ENCODE data around the gene CADM1. TPM values are rescaled to one million over a fixed set of nuclear protein-coding genes. Genes with fewer than 3 reads are reported as not detected.
A peak's percentile ranks its signal among the peaks of the same experiment; 100 is the strongest.

The CADM1 gene
- total RNA-seq, 1 donor from 2014 or later = 27.2 TPM

DNA sequence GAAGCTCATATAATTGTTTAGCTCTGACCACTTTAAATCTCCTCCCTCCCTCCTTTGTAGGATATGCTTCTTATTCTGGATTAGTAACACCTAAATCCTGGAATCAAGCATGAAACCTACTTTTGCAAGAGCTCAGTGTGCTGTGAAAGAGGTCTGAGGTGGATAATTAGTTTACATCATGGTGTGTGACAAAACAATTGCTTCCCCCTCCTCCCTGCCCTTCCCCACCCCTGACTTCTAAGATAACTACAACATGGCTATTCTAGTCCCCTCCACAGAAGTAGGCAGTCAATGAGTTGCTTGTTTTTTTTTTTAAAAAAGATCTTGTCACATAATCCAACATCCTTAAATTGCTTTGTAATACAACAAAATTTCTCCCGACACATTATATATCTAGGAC is 314.0 kb downstream of the CADM1 start:
- ATAC-seq (no peak), DNase-seq (ENCODE audit: low spot score) (no peak)

DNA sequence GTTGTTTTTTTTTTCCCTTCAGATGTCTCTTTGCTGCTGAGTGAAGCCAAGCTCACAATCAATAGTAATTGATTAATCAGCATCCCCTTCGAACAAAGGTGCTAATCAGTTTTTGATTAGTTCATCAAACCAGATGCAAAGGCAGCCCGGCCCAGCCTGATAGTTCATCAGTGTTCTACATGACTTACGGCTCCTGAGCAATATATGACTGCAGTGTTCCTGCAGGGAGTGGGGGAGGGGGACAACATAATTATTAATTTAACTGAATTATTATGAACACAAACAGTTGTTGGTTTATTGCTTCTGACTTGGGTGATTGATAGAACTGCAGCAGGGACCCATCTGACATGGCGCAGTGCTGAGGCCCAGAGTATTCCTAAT is 315.3 kb downstream of the CADM1 start:
- ATAC-seq (no peak), DNase-seq (ENCODE audit: low spot score) (no peak)

DNA sequence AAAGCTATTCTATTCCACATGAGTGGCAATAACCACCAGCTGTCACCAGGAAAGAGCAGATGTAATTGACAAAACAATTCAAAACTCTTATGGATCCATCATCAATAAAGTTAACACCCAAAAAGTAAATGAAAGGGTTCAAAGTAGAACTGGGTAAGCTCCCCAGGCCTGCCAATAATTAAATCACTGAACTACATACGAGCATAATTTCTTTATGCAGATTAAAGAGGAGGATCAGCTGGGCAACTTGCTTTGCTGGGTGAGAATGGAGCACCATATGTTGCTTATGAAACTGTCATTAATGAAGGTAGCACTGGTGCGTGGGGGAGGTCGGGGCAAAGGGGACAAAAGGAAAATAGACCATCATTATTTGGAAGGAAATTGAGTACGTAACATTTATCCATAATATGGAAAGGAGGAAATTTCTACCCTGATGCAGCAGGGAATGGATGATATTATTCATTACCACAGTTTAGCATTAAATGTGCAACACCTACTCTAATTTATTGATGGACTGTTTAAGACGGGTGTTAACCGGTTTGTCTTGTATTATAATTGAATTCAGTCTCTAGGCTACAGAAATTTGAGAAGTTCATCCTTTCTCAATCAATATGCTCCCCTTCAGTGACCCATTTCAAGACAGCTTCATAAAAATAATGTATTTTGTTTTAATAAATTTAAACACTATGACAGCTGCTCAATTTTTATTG is 315.9 kb downstream of the CADM1 start:
- ATAC-seq (no peak), DNase-seq (ENCODE audit: low spot score) (no peak)

DNA sequence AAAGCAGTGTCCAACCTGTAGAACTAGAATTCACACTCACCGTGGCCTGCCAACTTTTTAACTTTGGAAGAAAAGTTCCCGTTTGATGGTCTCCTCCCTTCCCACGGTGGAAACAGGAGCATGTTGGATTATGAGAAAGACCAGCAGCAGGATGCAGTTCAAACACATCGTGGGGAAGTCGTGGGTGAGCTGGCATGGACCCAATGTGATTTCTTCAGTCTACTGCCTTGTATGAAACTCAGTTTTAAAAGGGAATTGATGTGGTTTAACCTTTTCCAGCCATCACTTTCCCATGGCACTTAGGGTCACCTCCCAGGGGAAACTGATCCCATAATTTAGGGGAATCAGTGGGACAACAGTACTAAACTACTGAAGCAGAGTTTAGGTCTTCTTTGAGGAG is 318.3 kb downstream of the CADM1 start:
- DNase-seq (ENCODE audit: low spot score) (no peak), ATAC-seq (no peak)

DNA sequence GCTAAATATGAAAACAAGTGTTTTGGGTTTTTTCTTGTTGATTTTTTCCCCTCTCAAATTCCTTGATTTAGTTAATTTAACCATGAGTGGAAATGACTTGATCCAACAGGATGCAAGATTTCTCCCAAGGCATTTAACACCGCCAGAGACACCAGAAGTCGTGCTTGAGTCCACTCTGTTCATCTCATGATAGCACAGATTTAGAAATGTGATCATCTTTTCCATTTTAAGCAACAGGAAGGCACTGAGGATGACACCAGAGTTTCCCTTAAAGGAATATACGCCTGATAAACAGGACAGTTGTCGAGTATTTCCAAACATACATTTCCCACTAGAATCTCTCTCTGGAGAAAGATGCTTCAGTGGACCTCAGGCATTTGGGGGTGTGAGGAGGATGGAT is 318.7 kb downstream of the CADM1 start:
- ATAC-seq (no peak), DNase-seq (ENCODE audit: low spot score) (no peak)

DNA sequence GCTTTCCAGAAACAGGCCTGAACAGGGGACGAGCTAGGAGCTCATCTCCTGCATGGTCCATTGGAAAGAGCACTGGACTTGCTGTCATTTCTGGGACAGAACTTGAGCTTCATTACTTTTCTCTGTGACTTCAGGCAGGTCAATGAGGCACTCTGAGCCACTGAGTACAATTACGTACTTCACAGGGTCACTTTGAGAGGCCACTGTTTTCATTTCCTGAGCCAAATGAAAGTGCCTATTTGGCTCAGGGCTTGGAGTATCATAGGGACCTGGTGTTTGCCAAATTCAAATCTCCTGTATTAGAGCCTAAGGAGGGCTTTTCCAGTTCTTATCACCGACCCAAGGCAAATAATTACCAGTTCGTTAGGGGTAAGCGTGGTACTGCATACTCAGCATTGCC is 319.3 kb downstream of the CADM1 start:
- ATAC-seq (no peak), DNase-seq (ENCODE audit: low spot score) (no peak)

DNA sequence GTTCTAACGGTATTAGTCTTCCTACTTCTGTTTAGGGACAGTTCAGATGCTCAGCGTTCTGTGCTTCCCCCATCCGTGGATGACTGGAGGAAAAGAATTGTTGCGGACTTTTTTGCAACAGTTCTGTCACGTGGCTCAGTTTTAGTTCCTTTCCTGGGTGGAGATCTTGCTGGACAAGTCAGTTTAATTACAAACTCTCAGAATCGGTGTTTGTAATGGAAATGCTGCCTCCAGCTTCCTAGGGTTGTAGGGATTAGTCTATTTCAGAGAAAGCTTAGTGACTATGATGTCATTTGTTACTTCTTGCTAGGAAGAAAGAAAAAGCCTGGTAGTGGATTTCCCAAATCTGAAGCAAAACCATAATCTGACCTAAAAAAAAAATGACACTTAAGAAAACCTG is 320.4 kb downstream of the CADM1 start:
- no peak for DNase-seq (ENCODE audit: low spot score)

DNA sequence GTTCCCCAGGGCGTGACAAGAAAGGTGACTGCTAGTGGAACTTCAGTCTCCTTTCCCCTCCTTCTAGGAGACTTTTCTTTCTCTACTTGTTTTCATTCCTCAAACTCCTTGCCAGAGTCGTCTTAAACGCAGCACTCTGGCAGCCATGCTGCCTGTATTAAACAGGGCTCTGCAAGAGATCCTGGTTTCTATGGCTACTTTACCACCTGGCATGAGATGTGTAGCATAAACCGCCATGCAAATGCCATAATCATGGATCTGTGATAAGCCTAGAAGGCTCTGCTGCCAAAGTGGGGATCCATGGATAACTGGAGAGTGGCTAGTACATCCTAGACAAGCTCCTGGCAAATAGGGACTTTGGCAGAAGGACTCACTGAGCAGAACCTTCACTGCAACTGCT is 321.1 kb downstream of the CADM1 start:
- no peak for ATAC-seq
- DNase-seq (ENCODE audit: low spot score) = no peak

More for the DNA sequence above, 320.4 kb downstream of the CADM1 start:
- ATAC-seq = no peak

DNA sequence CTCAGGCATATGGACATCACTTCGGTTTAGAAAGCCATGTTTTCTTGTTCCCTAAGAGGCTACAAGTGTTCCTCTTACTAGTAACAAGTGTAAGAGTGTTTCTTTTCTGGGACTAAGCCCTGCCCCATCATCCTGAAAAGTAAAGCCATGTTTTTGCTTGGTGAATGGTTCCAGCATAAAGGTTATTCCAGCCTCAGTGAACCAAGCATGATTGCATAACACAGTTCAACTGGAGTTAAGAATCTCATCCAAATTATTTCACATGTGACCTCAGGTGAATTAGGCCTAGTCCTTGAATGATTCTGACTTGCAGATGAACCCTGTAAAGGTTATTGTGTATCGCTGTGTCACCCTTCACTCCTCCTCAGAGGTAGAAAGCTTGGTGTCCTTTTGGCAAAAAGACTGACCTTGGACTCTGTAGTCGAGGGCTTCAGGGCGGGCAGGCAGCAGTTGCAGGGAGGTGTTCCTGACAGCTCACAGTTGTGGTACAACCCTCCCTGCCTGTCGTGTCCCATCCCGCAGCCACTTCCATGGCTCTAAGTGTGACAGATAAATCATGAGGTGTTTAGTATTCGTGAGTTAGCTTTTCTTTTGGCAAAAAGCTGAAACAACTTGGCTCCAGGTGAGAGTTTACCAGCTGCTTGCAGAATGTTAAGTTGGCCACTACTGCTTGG is 321.8 kb downstream of the CADM1 start:
- ATAC-seq = peak; percentile 73
- no peak for DNase-seq (ENCODE audit: low spot score)

DNA sequence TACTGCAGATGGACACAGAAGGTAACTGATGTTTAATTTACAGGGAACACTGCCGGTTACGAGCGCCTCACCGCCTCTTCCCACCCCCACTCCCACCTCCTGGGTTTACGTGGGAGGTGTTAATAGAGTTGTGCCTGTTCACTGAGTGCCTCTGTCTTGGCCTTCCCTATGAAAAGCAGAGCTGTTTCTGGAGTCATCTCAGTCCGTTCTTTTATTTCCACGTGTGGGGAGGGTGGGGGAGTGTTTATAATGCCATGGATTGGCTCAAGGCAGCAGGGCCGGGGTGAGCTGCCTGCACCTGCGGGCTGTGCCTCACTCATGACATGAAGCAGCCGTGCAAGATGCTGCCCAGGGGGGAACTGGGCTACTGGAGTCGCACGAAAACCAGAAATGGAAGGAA is 322.7 kb downstream of the CADM1 start:
- ATAC-seq (no peak), DNase-seq (ENCODE audit: low spot score) (no peak)

DNA sequence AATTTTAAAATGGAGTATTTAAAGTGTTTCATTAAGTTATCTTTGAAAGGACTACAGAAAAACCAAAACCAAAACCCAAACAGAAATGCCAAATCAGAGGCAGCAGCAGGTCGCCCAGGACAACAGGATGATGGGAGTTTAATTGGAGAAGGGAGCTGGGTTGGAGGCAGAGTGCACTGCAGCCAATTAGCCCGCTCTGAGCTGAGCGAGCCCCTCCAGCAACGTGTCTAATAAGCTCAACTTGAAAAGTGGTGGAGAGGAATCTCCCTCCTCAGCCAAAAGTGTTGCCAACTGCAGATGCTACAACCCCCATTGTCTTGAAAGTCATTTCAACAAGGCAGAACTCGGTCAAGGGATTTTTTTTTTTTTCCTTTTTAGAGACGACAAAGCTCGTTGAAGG is 323.9 kb downstream of the CADM1 start:
- ATAC-seq (no peak), DNase-seq (ENCODE audit: low spot score) (no peak)

DNA sequence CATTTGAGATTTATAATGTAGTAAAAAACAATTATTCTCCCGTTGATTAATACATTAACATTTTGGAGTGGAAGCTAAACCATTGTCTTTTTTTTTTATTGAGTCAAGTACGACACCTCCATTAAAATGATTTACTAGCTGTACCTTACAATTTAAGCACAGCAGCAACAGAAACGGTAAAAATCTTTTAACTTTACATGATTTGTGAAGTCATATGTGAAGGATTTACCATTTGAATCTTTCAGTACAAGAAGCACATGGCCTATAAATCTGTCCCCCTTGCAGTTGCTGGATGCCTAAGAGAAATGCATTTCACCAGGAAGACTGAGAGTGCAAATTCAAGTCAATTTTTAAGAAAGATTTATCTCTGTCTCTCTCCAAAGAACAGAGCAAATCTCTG is 324.6 kb downstream of the CADM1 start:
- ATAC-seq = no peak
- no peak for DNase-seq (ENCODE audit: low spot score)

DNA sequence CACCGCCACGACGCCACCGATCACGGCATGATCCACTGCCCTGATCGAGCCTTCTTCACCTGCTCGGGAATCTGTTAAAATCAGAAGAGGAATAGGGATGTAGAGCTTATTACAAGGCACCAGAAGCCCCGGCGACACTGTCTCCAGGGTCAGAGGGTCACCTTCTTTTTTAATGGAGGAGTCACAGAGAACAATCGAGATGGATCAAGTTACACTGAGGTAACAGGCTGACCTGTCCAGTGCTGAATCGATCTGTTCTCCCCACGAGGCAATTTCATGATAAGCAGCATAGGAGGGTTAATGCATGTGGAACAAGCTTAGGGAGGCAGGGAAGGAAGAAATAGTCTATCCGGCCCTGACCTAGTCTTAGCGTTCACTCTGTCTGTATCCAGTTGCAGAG is 325.5 kb downstream of the CADM1 start:
- no peak for DNase-seq (ENCODE audit: low spot score)

DNA sequence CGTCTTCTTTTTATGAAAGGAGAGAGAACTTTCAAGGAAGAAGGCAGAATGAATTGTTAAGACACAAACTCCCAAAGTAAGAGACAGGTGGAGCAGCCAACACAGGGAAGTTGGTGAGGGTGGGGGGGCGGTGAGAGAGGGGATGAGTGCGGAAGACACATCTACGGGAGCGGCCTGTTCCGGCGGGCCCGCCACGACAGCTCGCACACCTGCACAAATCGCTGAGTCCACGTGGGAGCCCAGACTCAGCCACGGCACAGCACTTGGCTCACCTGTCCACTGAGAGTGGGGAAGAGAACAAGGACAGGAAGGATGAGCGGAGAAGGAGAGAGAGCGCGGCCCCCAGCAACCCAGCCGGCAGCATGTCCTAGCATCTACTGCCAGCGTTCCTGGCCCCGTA is 331.1 kb downstream of the CADM1 start:
- ATAC-seq (no peak), DNase-seq (ENCODE audit: low spot score) (no peak)

More for the DNA sequence above, 325.5 kb downstream of the CADM1 start:
- ATAC-seq = no peak

DNA sequence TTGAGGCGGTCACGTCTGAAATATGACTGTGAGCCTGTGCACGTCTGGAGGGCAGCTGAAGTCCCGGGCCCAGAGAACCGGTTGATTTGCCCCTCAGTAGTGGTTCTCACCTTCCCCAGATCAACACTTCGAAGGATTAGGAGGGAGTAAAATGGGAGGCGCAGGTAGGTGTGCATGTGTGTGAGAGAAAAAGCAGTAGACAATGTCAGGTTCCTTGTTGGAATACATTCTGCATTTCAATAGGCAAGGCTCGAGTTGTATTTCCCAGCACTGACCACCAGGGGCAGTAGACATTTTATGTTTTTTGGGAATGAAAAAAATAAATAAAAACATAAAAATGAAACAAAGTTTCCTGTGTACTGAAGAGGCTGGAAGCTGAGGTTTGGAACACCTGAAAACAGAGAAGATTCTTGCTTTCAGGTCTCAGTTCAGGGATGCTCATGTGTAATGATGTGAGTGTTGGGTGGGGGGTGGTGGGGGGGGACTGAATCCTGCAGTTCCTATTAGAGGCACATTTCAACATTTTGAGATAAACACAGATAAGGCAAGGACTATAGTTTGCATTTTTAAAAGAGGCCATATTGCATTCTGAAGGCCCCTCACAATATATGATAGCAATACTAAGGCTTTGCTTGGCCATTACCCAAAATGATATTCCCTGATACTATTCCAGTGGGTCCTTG is 333.9 kb downstream of the CADM1 start:
- ATAC-seq (peak; percentile 63), DNase-seq (ENCODE audit: low spot score) (no peak)

DNA sequence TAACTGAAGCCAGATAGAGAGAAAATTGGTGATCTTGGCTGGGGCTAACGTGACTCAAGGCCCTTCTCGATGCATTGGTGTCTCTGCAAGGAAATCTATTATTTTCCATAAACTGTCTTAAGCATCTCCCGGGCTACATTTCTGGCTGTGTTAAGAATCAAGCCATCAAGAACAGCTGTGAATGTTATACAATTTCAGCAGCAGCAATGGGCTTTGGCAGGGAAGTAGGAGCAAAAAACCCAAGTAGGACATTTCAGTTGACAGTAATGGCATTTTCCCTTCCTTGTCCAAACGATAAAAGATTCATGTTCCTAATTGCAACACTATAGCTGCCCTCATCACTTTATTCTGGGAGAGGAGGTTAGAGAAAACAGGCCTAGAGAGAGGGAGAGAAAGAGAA is 335.0 kb downstream of the CADM1 start:
- ATAC-seq = no peak
- no peak for DNase-seq (ENCODE audit: low spot score)

DNA sequence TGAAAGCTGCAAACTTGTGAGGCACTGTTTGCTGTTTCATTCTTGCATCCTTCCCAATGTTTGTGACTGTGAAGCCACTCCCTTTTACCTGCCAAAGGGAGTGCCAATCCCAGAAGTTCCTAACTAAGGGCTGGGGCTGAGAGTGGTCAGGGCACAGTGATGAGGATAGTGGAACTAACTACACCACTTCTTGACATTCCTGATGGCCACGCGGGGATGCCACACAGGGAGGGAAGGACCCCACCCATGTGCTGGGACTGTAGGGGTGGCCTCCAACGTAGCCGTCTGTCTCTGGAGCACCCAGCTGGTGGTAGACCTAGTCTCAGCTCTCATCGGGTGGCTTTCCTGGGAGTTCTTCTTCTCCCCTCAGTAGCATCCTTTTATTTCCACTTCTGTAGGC is 335.5 kb downstream of the CADM1 start:
- ATAC-seq (no peak), DNase-seq (ENCODE audit: low spot score) (no peak)

DNA sequence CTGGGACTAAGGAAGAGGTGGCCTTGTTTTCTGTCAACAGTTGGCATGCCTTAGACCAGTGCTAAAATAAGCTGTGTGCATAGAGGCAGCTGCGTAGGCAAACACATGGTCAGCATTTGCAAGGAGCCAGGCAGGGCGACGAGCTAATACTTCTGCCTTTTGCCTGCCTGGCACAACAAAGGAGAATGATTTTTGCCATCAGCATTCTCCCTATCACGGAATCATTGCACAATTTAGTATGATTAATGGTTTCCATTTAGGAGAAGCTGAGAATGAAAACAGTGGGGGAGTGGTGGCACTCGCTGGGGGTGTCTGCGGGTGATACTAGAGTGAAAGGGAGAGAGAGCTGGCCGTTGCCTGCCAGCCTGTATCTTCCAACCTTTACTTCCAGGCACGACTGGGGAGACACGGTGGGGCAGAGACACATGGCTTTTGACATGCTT is 336.0 kb downstream of the CADM1 start:
- no peak for ATAC-seq
- DNase-seq (ENCODE audit: low spot score) = no peak

DNA sequence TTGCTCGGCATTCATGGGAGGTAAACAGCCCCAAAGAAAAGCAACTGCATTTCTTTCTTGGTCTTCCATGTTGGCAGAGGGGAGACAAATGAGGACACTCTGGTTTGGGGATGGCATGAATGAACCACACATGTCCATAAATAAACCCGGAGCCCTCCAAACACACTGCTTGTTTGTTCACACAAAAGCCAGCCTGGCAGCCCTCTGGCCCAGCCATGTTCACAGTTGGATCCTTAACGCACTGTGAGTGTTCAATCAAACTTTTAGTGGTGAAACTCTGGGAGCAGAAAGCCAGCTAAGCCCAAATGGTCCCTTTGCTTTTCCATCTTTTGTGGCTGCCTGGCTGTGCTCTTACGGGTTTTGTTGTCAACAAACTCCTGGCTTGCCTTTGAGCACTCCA is 336.8 kb downstream of the CADM1 start:
- DNase-seq (ENCODE audit: low spot score) (no peak), ATAC-seq (no peak)

DNA sequence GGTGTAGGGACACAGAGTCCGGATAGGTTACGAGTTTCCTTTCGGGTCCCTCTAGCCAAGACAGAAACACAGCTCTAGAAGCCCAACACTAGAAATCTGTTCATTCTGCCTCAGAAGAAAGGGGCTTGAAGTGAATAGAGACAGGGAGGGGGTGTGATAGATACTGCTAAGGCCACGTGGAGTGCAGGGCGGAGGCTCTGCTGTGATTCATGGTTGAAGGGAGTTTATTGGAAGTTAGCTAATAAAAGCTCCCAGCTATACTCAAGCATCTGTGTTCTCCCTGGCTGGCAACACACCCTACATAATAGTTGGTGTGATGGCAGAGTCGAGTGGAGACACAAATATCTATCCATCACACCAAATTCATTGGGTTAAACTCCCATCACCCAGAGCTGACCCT is 337.4 kb downstream of the CADM1 start:
- ATAC-seq = no peak

DNA sequence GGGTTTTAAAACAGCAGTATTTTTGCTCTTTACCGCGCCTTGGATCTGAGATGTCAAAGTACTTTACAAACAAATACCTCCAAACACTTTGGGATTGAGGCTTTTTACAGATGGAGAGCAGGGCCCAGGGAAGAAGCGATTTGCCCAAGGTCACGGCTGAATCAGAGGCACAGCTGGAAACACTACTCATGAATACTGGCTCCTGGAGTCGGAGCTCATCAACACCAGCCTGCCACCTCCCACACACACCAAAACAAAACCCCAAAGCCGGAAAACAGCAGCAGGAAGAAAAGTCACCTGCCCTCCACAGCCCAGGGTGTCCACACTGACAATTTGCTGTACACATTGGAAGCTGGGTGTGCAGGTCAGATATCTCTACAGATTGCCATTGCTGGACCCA is 339.4 kb downstream of the CADM1 start:
- DNase-seq (ENCODE audit: low spot score) = no peak
- ATAC-seq = no peak

More for the DNA sequence above, 337.4 kb downstream of the CADM1 start:
- DNase-seq (ENCODE audit: low spot score) = no peak

DNA sequence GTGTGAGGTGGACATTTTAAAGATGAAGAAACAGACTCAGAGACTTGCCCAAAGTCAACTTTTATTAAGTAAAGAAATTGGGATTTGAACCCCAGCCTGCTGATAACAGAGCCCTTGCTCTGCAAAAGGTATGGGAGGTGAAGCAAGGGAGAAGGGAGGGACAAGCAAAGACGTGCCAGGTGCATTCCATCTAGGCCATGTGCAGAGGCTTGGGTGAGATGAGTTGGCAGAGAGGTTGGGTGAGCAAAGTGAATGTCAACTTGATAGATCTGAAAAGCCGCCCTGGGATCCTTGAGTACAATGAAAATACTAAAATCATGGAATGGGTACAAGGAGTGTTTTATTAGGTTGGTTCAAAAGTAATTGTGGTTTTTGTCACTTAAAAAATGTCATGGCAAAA is 341.3 kb downstream of the CADM1 start:
- no peak for DNase-seq (ENCODE audit: low spot score)
- ATAC-seq = no peak

Measured in left lobe of liver (tissue), 2 donors.